DMS 273 treated with DMSO at 0.1 percent for 48 hours (cell line): ENCODE results near the gene SERTAD2.

ENCODE experiments used
- DNase-seq: peaks from one replicate; lab custom pipeline; 2025; lab: John Stamatoyannopoulos, UW

Gene SERTAD2

GRCh38 chr2:64653109-64654062 is at the start of gene SERTAD2:
SERTAD2 (minus strand) TSS chr2:64653913; CDS start chr2:64636871, 17,042 bp downstream.
- peak; percentile 58 for DNase-seq

DNA sequence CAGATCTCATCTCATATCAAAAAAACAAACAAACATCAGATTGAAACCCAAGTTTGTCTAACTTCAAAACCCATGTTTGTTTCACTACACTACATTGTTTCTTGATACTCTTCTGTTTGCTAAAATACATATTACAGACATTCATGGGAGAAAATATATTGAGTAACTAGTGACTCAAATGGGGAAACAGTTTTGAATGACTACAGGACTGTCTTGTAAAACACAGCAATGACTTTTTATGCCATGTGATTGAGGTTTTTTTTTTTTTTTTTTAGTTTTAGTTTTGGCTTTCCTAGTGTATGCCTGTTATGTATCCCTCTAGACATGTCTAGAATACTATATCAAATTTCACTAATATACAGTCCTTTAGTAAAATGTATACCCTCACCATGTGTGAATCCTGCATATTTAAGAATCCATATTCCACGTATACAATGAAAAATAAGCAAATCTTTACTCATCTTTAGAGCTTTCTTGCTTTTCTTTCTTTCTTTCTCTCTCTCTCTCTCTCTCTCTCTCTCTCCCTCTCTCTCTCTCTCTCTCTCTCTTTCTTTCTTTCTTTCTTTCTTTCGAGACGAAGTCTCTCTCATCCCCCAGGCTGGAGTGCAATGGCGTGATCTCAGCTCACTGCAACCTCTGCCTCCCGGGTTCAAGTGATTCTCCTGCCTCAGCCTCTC is 46.6 kb upstream of the SERTAD2 start:
- DNase-seq: no peak

GRCh38 chr2:64699712-64700111 is 46.0 kb upstream of the SERTAD2 start:
- DNase-seq: no peak

DNA sequence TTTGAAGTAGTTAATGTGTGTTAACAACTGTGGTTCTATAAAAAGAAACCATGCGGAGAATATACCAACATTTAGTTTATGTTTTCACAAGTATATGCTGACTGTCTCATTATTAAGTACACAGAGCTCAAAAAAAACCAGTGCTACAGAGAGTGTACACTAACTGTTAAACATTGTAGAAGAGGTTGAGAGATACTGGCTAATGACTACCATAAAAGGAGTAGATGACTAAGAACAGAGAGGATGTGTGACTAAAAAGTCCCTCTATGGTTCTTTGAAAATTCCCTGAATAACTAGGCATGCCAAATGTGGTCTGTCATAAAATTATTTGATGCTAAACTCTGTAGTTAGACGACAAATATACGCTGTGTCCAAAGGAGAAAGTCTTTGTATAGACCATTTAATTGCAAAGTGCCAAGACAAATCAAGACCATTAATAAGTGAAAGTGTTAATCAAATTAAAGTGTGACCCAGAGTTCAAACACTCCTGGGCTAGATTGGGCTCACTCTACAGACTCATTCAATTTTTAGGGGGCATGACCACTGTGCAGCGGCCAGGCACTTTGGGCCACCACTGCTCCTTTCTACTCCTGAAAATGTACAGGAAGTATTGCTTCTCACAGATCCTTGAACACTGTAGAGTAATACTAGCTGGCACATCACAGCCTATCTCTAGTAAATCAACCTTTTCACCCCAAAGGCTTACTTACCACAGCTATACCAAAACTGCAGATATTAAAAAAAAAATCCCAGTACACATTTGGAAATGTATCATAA is 45.1 kb upstream of the SERTAD2 start:
- DNase-seq: no peak

GRCh38 chr2:64698177-64698643 is 44.5 kb upstream of the SERTAD2 start:
- DNase-seq: no peak

DNA sequence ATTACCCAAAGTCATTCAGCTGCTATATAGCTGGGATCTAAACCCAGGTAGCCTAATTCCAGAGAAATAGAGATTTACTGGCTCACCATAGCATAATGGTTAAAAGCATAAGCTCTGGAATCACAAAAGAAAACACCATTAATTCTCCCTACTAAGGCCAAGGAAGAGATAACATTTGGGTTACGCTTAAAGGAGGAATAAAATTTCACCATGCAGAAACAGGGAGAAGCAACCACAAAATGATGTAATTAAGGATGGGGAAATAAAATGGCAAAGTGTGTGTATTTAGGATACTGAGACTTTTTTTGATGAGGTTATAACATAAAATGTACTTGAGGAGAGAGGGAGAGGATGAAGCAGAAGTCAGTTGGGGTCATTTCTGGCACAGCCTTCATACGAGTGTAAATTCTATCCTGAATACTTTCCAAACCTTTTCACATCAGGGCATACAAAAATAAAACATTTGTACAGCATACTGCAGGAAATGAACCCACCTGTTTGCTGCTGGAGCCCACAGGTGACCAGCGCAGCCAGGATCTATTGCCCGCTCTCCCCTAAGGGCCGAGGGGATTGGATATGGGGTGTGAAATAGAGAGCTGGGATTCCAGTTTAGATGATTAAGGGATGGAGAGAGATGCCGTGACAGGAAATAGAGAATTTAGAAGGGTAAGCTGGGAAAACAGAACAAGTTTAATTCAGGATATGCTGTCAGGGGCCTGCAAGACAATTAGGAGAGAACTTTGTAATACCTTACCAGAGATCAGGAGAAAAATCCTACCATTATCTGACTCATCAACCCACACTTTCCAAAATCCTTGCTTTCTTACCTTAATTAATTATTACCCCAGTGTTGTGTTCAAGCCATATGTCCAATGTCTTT is 43.8 kb upstream of the SERTAD2 start:
- no peak for DNase-seq

GRCh38 chr2:64696636-64697035 is 42.9 kb upstream of the SERTAD2 start:
- no peak for DNase-seq

DNA sequence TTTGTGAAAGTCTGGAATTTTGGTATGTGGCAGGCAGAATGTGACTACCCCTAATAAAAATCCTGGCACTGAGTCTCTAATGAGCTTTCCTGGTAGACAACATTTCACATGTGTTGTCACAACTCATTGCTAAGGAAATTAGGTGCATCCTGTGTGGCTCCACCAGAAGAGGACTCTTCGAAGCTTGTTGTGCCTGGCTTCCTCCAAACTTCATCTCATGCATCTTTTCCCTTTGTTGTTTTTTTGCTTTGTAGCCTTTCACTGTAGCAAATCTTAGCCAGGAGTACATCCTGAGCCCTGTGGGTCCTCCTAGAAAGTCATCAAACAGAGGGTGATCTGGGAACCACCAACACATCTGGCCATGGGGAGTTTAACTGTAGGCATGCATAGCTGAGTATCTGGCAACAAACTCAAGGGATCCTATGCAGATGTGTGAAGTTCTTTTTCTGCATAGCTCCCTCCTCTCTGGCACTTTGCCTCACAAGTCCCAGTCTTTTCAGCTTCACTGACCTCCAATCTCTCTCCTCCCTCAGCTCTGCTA is 42.1 kb upstream of the SERTAD2 start:
- DNase-seq: no peak

GRCh38 chr2:64692401-64692800 is 38.7 kb upstream of the SERTAD2 start:
- no peak for DNase-seq

GRCh38 chr2:64688909-64689308 is 35.2 kb upstream of the SERTAD2 start:
- DNase-seq: no peak

- DNase-seq: no peak
These were observed 32.7 kb upstream of the SERTAD2 start for GRCh38 chr2:64686283-64686956.

DNA sequence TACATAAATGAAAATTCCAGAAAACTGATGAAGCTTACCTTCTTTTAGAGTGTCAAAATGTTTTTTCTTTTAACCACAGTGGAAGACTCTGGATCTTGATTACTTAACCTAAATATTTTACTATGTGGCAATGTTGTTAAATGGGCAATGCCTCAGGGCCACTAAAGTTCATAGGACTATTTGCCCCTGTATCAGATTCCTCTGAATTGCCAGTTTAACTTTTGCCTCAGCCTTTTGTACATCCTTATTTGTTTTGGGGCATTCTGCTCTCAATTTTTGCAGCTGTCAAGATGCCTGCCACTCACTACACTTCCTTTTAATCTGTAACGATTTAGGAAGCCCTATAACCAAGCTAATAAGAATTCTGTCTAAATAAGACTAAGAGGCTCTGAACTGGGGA is 31.7 kb upstream of the SERTAD2 start:
- DNase-seq: no peak

GRCh38 chr2:64683771-64684510 is 30.2 kb upstream of the SERTAD2 start:
- DNase-seq: no peak

DNA sequence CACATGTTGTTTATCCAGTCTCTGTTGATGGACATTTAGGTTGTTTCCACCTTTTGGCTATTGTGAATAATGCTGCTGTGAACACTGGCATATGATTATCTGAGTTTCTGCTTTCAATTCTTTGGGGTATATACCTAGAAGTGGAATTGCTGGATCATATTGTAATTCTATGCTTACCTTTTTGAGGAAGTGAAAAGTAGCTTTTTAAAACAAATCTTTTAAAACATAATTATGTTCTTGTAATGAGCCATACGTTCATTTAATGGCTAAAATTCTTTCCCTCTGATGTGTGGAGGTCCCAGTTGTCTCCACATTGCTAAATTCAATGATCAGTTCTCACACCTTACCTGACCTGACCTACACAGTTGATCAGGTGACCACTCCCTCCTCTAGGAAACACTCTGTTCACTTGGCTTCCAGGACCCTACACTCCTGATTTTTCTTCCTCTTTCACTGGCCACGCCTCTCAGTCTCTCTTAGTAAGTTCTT is 27.8 kb upstream of the SERTAD2 start:
- DNase-seq: no peak

- DNase-seq: no peak
These were observed 26.1 kb upstream of the SERTAD2 start for GRCh38 chr2:64679673-64680425.

DNA sequence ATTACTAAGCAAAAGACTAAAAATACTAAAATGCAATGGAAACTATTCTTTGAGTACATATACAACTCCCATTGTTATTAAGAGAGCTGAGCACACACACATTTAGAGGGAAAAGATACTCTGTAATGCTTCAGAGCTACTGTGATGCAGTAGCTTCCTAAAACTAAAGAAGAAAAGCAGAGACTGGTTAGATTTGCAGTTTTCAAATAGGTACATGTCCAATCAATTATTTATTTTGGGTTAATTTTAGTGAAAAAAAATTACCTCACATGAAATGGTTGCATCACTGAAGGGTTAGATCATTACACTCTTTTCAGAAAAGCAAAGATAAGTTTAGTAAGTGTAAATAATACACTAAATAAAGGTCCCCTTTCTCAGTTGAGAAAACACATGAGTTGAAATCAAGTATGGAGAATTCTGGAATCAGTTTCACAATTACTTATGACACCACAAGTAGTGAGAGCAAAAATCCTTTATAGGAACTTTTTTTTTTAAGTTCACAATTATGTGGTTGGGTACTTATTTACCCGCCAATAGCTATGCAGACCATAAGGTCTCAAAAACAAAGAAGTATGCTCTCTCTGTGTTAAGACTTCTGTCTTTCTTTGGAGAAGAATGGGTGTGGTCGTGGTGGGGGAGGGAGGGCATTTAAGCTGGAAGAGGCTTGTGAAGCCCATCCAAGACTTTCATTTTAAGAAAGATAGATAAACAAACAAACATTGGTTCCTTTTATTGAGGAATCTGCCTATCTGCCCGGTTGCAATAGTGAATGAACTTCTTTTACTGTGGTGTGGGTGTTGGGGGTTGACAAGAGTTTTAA is 25.3 kb upstream of the SERTAD2 start:
- DNase-seq: no peak

GRCh38 chr2:64677530-64677929 is 23.8 kb upstream of the SERTAD2 start:
- no peak for DNase-seq

GRCh38 chr2:64675860-64676259 is 22.1 kb upstream of the SERTAD2 start:
- DNase-seq: no peak
